HG02623 (cell line): Measurements from ENCODE around the gene TMEM86B.

Source experiments
- ATAC-seq: cut with Tn5 transposase; IDR thresholded peaks from one replicate; pipeline ENCODE4 v1.9.1; 2021; ENCODE audit warnings: moderate library complexity; ENCODE audit not compliant: unreplicated experiment

TMEM86B gene

GRCh38 chr19:55179606-55180484 is 48.7 kb downstream of the TMEM86B start, which contains the start of gene SYT5:
TSS of gene SYT5 (minus strand) at chr19:55180289. CDS start at chr19:55179041, 1,248 bp downstream.
- ATAC-seq, result no peak

DNA sequence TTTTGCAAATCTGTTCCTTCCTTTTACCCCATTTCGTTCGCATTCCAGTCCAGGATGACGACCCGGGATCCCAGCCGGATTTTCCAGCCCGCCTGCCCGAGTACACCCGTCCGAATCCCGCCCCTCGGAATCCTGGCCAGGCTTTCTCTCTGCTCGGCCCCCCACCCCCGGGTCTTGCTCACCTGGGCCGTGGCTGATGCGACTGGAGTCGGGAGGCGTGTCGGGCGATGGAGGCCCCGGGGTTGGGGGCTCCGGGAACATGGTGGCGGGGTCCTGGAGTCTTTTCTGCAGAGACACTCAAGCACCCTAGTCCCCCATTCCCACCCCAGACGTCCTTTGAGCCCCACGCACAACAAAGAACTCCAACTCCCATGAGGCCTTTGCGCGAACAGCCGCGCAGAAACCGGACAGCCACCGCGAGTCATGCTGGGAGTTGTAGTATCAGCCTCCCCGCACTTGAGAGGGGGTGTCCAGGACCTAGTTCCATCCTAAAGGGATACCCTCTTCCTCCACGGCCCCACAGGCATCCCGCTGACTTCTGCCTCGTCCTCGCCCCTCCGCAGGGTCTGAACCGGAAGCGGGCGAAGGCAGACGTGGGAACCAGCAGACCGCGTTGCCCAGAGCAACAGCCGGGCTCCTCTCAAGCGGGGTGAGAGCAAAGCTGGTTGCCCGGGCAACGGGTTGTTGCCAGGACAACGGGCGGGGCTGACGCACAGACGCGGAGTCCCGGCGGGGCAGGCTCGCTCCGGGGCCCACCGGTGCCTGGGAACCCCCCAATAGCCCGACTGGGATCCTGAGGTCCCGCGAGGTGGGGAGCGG is 49.6 kb downstream of the TMEM86B start:
- peak; percentile 78 for ATAC-seq
